Raji (cell line): ENCODE results near the gene E4F1.

Source experiments
- POLR2A ChIP-seq: IDR thresholded peaks from 2 replicates; pipeline ENCODE4 v1.6.1; 2011; ENCODE audit warnings: low read depth, low read length, control low read depth; ENCODE audit not compliant: insufficient read depth

The E4F1 gene

DNA sequence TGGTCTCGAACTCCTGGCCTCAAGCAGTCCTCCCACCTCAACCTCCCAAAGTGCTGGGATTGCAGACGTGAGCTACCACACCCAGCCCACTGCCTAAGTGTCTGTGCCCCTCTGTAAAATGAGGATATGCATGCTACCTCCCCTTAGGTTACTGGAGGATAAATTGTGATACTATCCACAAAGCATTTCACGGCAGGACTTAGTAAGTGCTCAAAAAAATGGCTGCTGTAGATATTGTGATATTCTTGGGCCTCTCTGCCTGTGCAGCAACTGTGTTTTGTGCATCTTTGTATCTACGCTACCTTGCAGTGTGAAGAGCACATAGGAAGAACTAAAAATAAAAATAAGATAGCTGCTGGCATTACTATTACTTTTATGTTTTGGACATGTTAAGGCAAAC lies 25.1 kb upstream of the E4F1 start:
- TF ChIP-seq POLR2A = no peak

DNA sequence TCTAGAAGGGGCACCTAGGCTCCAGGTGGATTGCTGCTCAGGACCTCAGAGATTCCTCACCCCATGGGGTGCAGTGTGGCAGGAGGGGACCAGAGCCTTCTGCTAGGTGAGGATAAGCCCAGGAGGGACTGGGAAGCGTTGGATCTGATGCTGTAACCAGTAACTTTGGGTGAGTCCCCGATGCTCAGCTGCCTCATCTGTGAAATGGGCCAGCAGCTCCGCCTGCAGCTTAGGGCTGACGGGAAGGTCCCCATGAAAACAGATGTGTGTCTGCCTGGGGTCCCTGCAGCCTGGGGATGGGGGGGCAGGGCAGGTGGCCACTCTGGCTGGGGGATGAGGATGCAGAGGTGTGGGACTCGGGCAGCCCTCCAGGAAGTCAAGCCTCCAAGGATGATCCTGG lies 24.3 kb upstream of the E4F1 start:
- TF ChIP-seq POLR2A = no peak

DNA sequence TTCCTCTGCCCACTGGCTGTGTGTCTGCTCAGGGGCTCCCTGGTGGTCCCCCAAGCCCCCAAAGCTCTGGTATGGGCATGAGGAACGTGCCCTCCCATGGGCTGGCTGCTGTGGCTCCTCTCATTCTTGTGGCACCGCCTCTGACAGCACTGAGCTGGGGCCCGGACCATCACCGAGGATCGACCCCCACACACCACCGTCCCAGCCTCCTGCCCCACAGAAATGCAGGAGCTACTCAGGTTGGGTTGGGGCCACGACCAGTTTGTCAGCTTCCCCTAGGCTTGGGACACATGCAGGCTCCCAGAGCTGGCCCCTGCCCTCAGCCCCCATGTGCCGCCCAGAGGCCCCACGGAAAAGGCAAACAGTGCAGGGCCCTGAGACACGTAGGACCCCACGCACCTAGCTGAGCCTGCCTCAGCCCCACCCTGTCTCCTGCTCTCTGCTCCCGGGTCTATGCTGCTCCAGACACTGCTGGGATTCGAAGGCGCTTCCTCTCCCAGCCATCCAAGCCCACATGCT lies 23.7 kb upstream of the E4F1 start:
- no peak for TF ChIP-seq POLR2A

DNA sequence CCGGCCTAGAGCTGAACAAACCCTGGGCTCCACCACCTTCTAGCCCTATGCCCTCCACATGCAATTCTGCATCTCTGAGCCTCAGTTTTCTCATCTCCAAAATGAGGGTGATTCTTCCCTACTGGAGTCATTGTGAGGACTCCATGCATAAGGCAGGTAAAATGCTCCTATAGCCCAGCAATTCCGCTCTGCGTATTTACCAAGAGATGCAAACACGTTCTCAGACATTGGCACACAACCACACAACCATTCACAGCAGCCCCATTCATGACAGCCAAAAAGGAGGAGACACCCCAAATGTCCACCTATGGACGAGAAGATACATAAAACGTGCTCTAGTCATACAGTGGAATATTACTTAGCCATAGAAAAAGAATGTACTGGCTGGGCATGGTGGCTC lies 23.1 kb upstream of the E4F1 start:
- TF ChIP-seq POLR2A = no peak

DNA sequence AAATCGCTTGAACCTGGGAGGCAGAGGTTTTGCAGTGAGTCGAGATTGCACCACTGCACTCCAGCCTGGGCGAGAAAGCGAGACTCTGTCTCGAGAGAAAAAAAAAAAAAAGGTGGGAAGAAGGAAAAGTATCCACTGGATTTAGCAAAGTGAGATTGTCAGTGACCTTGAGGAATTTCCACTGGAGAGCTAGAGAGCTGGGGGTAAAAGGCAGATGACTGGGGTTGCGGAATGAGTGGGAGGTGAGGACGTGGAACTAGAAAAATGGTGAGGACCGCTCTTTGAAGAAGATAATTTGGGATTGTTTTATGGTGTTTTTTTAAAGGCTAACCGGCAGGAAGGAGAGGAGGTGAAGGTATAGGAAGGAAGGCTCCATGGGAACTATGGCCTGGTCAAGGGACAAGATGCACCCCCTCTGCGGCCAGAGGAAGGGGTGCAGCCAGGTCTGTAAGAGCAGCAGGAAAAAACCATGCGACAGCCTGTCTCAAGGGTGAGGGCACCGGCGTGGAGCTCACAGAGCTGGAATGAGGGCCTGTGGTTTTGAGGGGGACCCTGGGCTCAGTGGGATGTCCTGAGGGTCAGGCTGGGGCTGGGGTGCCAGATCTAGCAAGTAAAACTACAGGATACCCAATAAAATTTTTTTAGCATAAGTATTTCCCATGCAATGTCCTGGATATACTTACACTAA lies 18.8 kb upstream of the E4F1 start:
- no peak for TF ChIP-seq POLR2A

DNA sequence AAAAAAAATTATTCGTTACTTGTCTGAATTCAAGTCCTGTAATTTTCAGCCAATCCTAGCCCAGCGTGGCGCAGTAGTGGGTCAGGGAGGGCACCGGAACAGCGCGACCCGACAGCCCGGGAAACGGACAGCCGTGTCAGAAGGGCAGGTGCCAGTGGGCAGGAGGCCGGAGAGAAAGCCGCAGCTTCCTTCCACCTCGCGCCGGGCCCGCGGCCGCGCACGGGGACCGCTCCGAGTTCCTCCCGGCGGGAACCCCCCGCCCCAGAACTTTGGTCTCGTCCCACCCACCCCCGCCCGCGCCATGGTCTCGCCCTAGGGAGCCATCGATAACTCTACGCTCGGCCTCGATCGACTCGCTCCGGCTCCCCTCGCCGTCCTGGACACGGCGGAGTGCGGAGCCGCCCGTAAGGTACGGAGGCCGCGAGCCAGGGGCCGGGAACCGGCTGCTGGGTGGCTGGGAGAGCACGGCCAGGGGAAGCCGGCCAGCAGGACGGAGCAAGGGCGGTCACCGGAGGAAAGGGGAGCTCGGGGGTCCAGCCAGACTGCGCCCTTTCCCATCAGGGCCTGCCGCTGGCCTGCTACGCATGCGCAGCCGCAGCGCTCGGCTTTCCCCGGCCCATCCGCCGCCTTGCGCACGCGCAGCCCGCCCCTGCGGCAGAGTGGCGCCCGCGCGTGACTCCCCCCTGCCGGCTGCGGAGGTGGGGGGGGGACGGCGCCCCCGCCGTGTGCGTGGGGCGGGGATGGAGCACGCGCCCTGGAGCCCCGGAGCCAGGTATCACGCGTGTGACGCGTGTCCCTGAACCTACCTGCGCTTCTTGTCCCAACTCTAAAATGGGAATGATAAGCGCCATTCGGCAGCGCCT lies 18.1 kb upstream of the E4F1 start, which contains the start of gene MLST8:
MLST8 (plus strand) TSS at position 351 of the 863 bp plus-strand sequence. CDS start 632 bp downstream, outside the sequence.
- TF ChIP-seq POLR2A = peak; percentile 88

DNA sequence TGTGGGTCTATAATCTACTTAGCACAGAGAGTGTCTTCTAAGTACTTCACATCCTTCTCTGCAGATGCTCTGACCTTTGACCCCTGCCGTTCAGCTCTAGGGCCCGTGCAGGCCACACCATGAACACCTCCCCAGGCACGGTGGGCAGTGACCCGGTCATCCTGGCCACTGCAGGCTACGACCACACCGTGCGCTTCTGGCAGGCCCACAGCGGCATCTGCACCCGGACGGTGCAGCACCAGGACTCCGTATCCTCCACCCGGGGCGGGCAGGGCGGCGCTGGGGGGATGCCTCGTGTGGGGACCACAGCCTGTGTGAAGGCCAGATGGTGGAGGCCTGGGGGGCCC lies 17.5 kb upstream of the E4F1 start:
- no peak for TF ChIP-seq POLR2A

DNA sequence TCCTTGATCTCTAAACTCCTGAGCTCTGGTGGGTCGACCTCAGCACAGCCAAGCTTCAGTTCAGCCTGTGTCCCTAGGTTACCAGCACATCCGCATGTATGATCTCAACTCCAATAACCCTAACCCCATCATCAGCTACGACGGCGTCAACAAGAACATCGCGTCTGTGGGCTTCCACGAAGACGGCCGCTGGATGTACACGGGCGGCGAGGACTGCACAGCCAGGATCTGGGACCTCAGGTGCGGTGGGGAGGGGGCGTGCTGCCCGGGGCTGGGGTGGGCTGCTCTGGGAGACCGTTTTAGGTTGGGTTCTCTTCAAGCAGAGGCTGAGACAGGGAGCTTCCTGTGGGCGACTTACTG lies 17.0 kb upstream of the E4F1 start:
- no peak for TF ChIP-seq POLR2A

DNA sequence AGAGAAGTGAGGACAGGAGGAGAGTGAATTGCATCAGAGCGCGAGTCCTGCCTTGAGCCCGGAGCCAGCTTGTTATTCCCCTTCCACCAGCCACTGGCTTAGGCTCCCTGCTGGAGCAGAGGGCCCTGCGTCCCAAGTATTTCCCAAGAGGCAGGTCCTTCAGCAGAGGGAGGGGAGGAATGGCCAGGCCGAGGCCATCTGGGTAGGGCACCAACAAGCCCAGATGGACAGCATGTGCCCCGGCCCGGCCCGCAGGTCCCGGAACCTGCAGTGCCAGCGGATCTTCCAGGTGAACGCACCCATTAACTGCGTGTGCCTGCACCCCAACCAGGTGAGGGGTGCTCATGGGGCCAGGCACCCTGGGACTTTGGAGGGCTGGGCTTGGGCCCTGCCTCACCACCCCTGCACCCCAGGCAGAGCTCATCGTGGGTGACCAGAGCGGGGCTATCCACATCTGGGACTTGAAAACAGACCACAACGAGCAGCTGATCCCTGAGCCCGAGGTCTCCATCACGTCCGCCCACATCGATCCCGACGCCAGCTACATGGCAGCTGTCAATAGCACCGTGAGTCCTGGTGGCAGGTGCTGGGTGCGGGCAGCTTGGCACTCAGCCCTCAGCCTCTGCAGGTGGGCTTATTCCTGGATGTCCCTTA lies 16.5 kb upstream of the E4F1 start:
- TF ChIP-seq POLR2A = no peak

DNA sequence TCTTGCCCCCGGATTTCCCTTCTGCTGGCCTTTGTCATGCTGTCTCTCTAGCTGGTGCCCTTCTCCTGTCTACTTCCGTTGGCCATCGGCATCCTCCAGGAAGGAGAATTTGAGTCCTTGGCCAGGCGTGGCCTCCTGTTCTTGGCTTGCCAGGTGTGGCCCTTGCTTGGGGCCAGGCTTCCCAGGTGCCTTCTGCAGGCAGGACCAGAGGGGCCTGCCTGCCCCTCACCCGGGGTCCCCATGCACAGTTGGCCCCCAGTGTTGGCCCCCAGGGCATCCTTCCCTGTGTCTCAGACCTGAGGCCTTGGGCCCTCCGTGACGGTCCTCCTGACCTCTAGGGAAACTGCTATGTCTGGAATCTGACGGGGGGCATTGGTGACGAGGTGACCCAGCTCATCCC lies 15.5 kb upstream of the E4F1 start:
- TF ChIP-seq POLR2A = no peak

DNA sequence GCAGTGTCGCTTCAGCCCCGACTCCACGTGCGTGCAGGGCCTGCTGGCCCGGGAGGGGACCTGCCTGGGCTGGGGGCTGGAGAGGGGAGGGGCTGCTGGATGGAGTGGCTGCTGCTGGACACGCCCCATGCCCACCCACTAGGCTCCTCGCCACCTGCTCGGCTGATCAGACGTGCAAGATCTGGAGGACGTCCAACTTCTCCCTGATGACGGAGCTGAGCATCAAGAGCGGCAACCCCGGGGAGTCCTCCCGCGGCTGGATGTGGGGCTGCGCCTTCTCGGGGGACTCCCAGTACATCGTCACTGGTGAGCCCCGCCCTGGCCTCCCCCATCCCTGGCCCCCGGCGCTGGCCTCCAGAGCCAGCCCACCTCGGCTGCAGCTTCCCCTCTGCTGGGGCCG lies 15.1 kb upstream of the E4F1 start:
- TF ChIP-seq POLR2A = no peak

DNA sequence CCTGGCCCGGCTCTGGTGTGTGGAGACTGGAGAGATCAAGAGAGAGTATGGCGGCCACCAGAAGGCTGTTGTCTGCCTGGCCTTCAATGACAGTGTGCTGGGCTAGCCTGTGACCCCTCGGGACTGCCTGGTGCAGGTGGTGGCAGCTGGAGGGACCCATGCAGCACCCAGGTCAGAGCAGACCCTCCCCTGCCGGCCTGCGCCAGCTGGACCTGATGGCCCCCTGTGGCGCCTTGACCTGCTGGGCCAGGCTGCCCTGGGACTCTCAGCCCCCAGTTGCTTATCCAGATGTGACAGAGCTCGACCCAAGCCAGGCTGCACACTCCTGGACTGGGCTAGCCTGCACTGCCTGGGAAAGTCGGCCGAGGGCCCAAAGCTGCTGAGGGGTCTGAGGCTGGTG lies 14.6 kb upstream of the E4F1 start:
- TF ChIP-seq POLR2A = no peak

DNA sequence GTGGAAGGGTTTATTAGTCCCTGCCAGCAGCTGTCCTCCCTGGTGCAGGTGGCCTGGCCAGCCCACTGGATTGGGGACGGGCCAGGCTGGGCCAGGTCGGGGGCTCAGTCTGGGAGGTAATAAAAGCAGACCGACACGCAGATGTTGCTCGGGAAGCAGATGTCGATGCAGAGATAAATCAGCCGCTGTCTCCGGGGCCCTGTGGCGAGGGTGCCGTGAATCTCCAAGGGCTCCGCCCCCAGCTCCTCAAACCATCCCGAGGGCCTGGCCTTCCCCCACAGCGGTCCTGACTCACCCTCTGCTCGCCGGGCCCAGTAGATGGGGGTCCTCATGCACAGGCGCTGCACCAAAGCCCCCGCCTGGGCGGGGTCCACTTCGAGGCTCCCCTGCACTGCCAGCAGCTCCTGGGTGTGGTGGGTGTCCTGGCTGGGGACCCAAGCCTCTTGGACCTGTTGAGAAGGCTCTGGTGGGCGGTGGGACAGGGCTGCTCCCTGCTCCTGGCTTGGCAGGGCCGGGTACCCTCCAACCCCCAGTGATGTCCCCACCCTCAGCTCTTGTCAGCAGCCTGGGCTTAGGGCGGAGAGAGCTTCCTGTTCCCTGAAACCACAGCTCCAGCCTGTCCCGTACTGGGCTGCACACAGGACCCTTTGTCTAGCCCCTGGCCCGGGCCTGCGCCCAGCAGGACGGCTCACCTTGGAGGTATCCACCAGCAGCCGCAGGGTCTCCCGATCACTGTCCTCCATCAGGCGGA lies 14.0 kb upstream of the E4F1 start:
- TF ChIP-seq POLR2A = no peak

DNA sequence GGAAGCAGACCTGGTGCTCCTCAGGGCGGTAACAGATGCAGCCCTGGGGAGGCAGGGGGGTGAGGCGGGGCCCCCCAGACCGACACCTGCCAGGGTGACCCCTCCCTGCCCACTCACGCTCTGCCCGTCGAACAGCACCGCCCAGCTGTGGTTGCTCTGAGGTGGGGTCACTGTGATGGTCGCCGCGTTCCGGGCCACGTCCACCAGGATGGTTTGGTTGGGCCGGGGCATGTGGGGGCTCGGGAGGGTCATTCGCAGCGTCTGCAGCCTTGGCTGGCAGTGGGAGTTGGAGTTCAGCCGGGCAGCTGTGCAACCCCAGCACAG lies 13.4 kb upstream of the E4F1 start:
- no peak for TF ChIP-seq POLR2A
